A549 (cell line): ENCODE results near the gene KCNMB1. TPM values are rescaled to one million over a fixed set of nuclear protein-coding genes. Genes with fewer than 3 reads are reported as not detected.

ENCODE experiments used
- ATAC-seq, 2 experiments: fragments of 200-7000 bp in 1 of 2; fragments of >200 bp in 1 of 2; cut with Nextera tagmentation in 1 of 2; cut with Tn5 transposase in 1 of 2; 3 replicates each; pipeline versions ENCODE4 v1.8.0 to v1.9.1; 2018 to 2020; ENCODE audit warnings: mild to moderate bottlenecking in 1 of 2, moderate library complexity in 1 of 2
- CTCF ChIA-PET: fragments of 300-600 bp; sonication (Branson Sonifier 250); formaldehyde crosslinking; extraction: SDS; loops from one replicate; lab custom pipeline; 2021; ENCODE audit warnings: antibody characterized with exemption, inconsistent platforms; lab: Yijun Ruan, JAX
- POLR2A ChIA-PET: fragments of 350-600 bp; formaldehyde crosslinking; extraction: SDS; loops from one replicate; lab custom pipeline; 2021; ENCODE audit warnings: antibody characterized with exemption, inconsistent platforms; lab: Yijun Ruan, JAX
- DNase-seq, 2 experiments: peaks; one replicate each; pipeline versions ENCODE4 v3.0.0 to v3.0.0-alpha.2; 2011 to 2016; ENCODE audit warnings: low read depth in 1 of 2, low spot score in 1 of 2
- FAIRE-seq: peaks from 2 replicates; lab custom pipeline; 2011; peaks lifted over from hg19 to GRCh38; lab: Jason Lieb, UNC
- H3K27ac ChIP-seq, 2 experiments: fragments of >200 bp; sonication (Bioruptor Twin); formaldehyde crosslinking; 3 replicates each; pipeline ENCODE4 v1.5.1; 2016 to 2017
- H3K4me1 ChIP-seq: fragments of >200 bp; sonication (Bioruptor Twin); formaldehyde crosslinking; 3 replicates; pipeline ENCODE4 v1.6.1; 2016
- H3K4me2 ChIP-seq: fragments of >200 bp; sonication (Bioruptor Twin); formaldehyde crosslinking; 3 replicates; pipeline ENCODE4 v1.6.1; 2016
- H3K4me3 ChIP-seq: fragments of >200 bp; sonication (Bioruptor Twin); formaldehyde crosslinking; 3 replicates; pipeline ENCODE4 v1.5.1; 2016
- H3K9me3 ChIP-seq: fragments of >200 bp; sonication (Bioruptor Twin); formaldehyde crosslinking; 3 replicates; pipeline ENCODE4 v1.6.1; 2016
- CBX8 ChIP-seq: fragments of 200-600 bp; sonication (generic); IDR thresholded peaks from 2 replicates; pipeline ENCODE4 v1.6.1; 2016
- GATA3 ChIP-seq: IDR thresholded peaks from 2 replicates; pipeline ENCODE4 v1.6.1; 2012; ENCODE audit warnings: borderline replicate concordance
- HOXA7 ChIP-seq: fragments of 250-450 bp; sonication (Bioruptor Pico); IDR thresholded peaks from 2 replicates; pipeline ENCODE4 v1.5.0; 2020; ENCODE audit warnings: mild to moderate bottlenecking, moderate library complexity
- JUN ChIP-seq, 2 experiments: fragments of >200 bp; sonication (Bioruptor Twin); formaldehyde crosslinking; IDR thresholded peaks; 2 replicates in 1 of 2; 3 replicates in 1 of 2; pipeline ENCODE4 v1.6.1; 2016 to 2017
- KDM1A ChIP-seq: fragments of 200-600 bp; sonication (generic); IDR thresholded peaks from 2 replicates; pipeline ENCODE4 v1.6.1; 2016; ENCODE audit warnings: low read depth, mild to moderate bottlenecking
- MAZ ChIP-seq: fragments of 150-350 bp; IDR thresholded peaks from 2 replicates; pipeline ENCODE4 v1.6.1; 2014; ENCODE audit warnings: antibody characterized with exemption, low read depth, low read length, borderline replicate concordance
- POLR2A ChIP-seq: IDR thresholded peaks from 2 replicates; pipeline ENCODE4 v1.6.1; 2012; ENCODE audit warnings: mild to moderate bottlenecking, low read length
- POLR2AphosphoS2 ChIP-seq: conservative IDR thresholded peaks from 2 replicates; pipeline ENCODE4 v1.6.1; 2012; ENCODE audit warnings: low read length, improper control_type of control experiment, inconsistent platforms
- RAD21 ChIP-seq, 2 experiments: fragments of >200 bp in 1 of 2; sonication (Bioruptor Twin) in 1 of 2; formaldehyde crosslinking in 1 of 2; IDR thresholded peaks in 1 of 2; conservative IDR thresholded peaks in 1 of 2; 2 replicates in 1 of 2; 3 replicates in 1 of 2; pipeline ENCODE4 v1.6.1; 2012 to 2018; ENCODE audit warnings: inconsistent platforms in 1 of 2
- RFX5 ChIP-seq: fragments of 450-650 bp; IDR thresholded peaks from 2 replicates; pipeline ENCODE4 v1.7.1; 2014; ENCODE audit warnings: antibody characterized with exemption, mild to moderate bottlenecking, moderate library complexity
- TFCP2L1 ChIP-seq: fragments of 250-450 bp; sonication (Bioruptor Pico); IDR thresholded peaks from 2 replicates; pipeline ENCODE4 v1.5.0; 2021; ENCODE audit warnings: mild to moderate bottlenecking
- TP53 ChIP-seq: fragments of 250-450 bp; sonication (Bioruptor Pico); IDR thresholded peaks from 2 replicates; pipeline ENCODE4 v1.5.0; 2021; ENCODE audit warnings: mild to moderate bottlenecking, moderate library complexity
- USF2 ChIP-seq: fragments of 450-650 bp; IDR thresholded peaks from 2 replicates; pipeline ENCODE4 v1.6.1; 2014; ENCODE audit warnings: antibody characterized with exemption
- ZFP36 ChIP-seq: fragments of 450-650 bp; IDR thresholded peaks from 2 replicates; pipeline ENCODE4 v1.6.1; 2014; ENCODE audit warnings: borderline replicate concordance; ENCODE audit not compliant: partially characterized antibody
- ZNF302 ChIP-seq: fragments of 250-450 bp; sonication (Bioruptor Pico); IDR thresholded peaks from 2 replicates; pipeline ENCODE4 v1.9.0; 2021; ENCODE audit warnings: inconsistent platforms, mild to moderate bottlenecking, moderate library complexity
- WGBS: methylation state at CpG from one replicate; pipeline ENCODE4 v1.1.6; 2017; ENCODE audit errors: missing lambda C conversion rate; 5-methylcytosine and 5-hydroxymethylcytosine counted together
- polyA plus RNA-seq, 4 experiments: library from polyadenylated mRNA; depleted of rRNA in 3 of 4; stranded (reverse); fragments of >200 nt; fragmentation: RNase III in 1 of 4; extraction: RNeasy Plus Mini Kit Qiagen cat#74134 plus additional on column Dnase treatment in 1 of 4; gene quantifications; 2 replicates in 3 of 4; 3 replicates in 1 of 4; pipeline ENCODE4 v1.2.3, GENCODE V29; 2011 to 2017
- TF ChIP-seq, protein P1 (sequence below): fragments of >200 bp; sonication (Bioruptor Twin); formaldehyde crosslinking; IDR thresholded peaks from 3 replicates; pipeline ENCODE4 v1.6.1; 2016
- TF ChIP-seq, protein P2 (sequence below): fragments of 250-450 bp; sonication (Bioruptor Pico); IDR thresholded peaks from 2 replicates; pipeline ENCODE4 v1.5.0; 2020; ENCODE audit warnings: low read depth, mild to moderate bottlenecking, moderate library complexity
- TF ChIP-seq, protein P3 (sequence below): IDR thresholded peaks from 2 replicates; pipeline ENCODE4 v1.6.1; 2012

KCNMB1 gene
- polyA plus RNA-seq, 2 of the 4 experiments (the other 2 are of a cell fraction): not detected

GRCh38 chr5:170426149-170426767 lies 37.1 kb upstream of the KCNMB1 start:
- CTCF ChIA-PET: interaction anchor here (0.9 to 16.9 kb wide), 14 partner anchors 7 to 365 kb away, joined by 3 to 270 read pairs (median 6); no protein-coding TSS in a partner anchor
- WGBS: 33% methylated on average over 1 of the region's 3 CpGs

GRCh38 chr5:170425731-170426130 lies 36.6 kb upstream of the KCNMB1 start:
- WGBS: 62% methylated on average over 6 of the region's 6 CpGs
- CTCF ChIA-PET: interaction anchor here (0.9 to 16.9 kb wide), 12 partner anchors 8 to 365 kb away, joined by 3 to 270 read pairs (median 9); no protein-coding TSS in a partner anchor
- TF ChIP-seq RFX5: no peak
- TF ChIP-seq TFCP2L1 (CRISPR knock-in tag): no peak
- TF ChIP-seq ZFP36: no peak
- no peak for TF ChIP-seq POLR2AphosphoS2
- TF ChIP-seq POLR2A: no peak
- no peak for TF ChIP-seq KDM1A
- TF ChIP-seq, all 56 proteins: peak for 0
- ATAC-seq (no peak), FAIRE-seq (no peak), DNase-seq (no peak)
- no peak overlapping the region for H3K4me3 ChIP-seq
- H3K4me2 ChIP-seq: no peak overlapping the region
- no peaks in the 10 kb centered on the region for H3K9me3 ChIP-seq
- POLR2A ChIA-PET: no interaction called here
- H3K4me1 ChIP-seq: no peaks in the 10 kb centered on the region
- H3K27ac ChIP-seq: no peak overlapping the region

More at GRCh38 chr5:170426149-170426767, 37.1 kb upstream of the KCNMB1 start:
- Histone ChIP-seq H3K4me3 (no peak overlapping the region), H3K9me3 (no peaks in the 10 kb centered on the region), H3K4me1 (no peaks in the 10 kb centered on the region), H3K4me2 (no peak overlapping the region), H3K27ac (no peak overlapping the region)
- DNase-seq (no peak), ATAC-seq (no peak), FAIRE-seq (no peak)
- TF ChIP-seq USF2 (no peak), JUN (IDR thresholded peaks at IDR 0.05) (no peak), TP53 (no peak), MAZ (no peak), KDM1A (no peak), GATA3 (no peak), RAD21 (conservative IDR thresholded peaks at IDR 0.05 in 1 of 2, IDR thresholded peaks at IDR 0.05 in 1 of 2) (no peak), TFCP2L1 (CRISPR knock-in tag) (no peak), ZNF302 (no peak), CBX8 (no peak), HOXA7 (CRISPR knock-in tag) (no peak)
- TF ChIP-seq, protein P1, sequence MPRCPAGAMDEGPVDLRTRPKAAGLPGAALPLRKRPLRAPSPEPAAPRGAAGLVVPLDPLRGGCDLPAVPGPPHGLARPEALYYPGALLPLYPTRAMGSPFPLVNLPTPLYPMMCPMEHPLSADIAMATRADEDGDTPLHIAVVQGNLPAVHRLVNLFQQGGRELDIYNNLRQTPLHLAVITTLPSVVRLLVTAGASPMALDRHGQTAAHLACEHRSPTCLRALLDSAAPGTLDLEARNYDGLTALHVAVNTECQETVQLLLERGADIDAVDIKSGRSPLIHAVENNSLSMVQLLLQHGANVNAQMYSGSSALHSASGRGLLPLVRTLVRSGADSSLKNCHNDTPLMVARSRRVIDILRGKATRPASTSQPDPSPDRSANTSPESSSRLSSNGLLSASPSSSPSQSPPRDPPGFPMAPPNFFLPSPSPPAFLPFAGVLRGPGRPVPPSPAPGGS: no peak
- TF ChIP-seq, protein P2, sequence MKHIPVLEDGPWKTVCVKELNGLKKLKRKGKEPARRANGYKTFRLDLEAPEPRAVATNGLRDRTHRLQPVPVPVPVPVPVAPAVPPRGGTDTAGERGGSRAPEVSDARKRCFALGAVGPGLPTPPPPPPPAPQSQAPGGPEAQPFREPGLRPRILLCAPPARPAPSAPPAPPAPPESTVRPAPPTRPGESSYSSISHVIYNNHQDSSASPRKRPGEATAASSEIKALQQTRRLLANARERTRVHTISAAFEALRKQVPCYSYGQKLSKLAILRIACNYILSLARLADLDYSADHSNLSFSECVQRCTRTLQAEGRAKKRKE (CRISPR knock-in tag): no peak
- TF ChIP-seq, protein P3, sequence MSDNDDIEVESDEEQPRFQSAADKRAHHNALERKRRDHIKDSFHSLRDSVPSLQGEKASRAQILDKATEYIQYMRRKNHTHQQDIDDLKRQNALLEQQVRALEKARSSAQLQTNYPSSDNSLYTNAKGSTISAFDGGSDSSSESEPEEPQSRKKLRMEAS: no peak
- POLR2A ChIA-PET: no interaction called here

DNA sequence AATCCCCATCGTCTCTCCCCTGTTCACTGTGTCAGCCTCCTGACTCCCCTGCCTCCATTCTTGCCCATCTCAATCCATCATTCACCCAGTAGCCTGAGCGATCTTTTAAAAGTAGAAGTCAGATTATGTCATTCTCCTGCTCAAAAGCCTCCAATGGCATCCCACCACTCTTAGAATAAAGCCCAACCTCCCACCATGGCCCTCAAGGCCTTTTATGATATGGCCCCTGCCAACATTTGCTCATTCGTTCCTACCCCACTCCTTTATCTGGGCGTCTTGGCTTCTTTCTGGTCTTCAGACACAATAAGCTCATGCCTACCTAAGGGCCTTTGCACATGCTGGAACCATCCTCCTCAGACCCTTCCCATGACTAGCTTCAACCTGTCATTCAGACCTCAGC lies 35.5 kb upstream of the KCNMB1 start:
- POLR2A ChIA-PET: no interaction called here
- FAIRE-seq: no peak

More for the DNA sequence above, 35.5 kb upstream of the KCNMB1 start:
- H3K27ac ChIP-seq: no peak overlapping the region
- no peak for TF ChIP-seq MAZ
- TF ChIP-seq, all 56 proteins: peak for 0
- CTCF ChIA-PET: interaction anchor here (0.6 to 16.9 kb wide), 13 partner anchors 9 to 1226 kb away, joined by 3 to 270 read pairs (median 5); no protein-coding TSS in a partner anchor
- no peaks in the 10 kb centered on the region for H3K4me1 ChIP-seq
- WGBS: 64% methylated on average over 4 of the region's 4 CpGs
- no peaks in the 10 kb centered on the region for H3K9me3 ChIP-seq
- no peak overlapping the region for H3K4me2 ChIP-seq
- DNase-seq: no peak
- no peak overlapping the region for H3K4me3 ChIP-seq
- ATAC-seq: no peak
